ENCODE data around the gene IL16.

- TF ChIP-seq CTCF (IDR thresholded peaks at IDR 0.05) (no peak), POLR2A (IDR thresholded peaks at IDR 0.05) (no peak)
Observed at GRCh38 chr15:81254277-81254915, 57.7 kb downstream of the IL16 start.
